A549 (cell line): Measurements from ENCODE around the gene GALNT12.

ENCODE experiments used
- CHD4 ChIP-seq: fragments of 200-600 bp; sonication (generic); IDR thresholded peaks from 2 replicates; pipeline ENCODE4 v1.6.1; 2016; ENCODE audit warnings: antibody characterized with exemption, mild to moderate bottlenecking, borderline replicate concordance
- JUNB ChIP-seq: fragments of >200 bp; sonication (Bioruptor Twin); formaldehyde crosslinking; IDR thresholded peaks from 2 replicates; pipeline ENCODE4 v1.6.1; 2016
- POLR2A ChIP-seq: IDR thresholded peaks from 2 replicates; pipeline ENCODE4 v1.6.1; 2012; ENCODE audit warnings: mild to moderate bottlenecking, low read length
- TF ChIP-seq, protein P1 (sequence below): fragments of >200 bp; sonication (Bioruptor Twin); formaldehyde crosslinking; IDR thresholded peaks from 3 replicates; pipeline ENCODE4 v1.5.1; 2016

DNA sequence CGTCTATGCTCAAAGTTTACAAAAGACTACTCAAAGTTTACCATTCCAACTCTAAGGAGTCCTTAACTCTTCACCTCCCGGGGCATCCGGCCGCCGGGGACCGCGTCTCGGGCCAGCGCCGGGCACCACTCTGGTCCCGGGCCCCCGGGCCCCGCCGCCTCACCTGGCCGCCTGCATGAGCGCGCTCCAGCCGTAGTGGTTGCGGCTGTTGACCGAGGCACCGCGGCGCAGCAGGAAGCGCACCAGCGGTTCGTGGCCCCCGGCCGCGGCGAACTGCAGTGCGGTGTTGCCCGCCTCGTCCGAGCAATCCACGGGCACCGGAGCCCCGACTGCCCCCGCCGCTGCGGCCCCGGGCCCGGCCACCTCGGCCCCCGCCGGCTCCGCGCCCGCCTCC, 11.5 kb upstream of the GALNT12 start:
- no peak for TF ChIP-seq CHD4
- TF ChIP-seq JUNB: no peak
- TF ChIP-seq POLR2A: no peak
- TF ChIP-seq, protein P1, sequence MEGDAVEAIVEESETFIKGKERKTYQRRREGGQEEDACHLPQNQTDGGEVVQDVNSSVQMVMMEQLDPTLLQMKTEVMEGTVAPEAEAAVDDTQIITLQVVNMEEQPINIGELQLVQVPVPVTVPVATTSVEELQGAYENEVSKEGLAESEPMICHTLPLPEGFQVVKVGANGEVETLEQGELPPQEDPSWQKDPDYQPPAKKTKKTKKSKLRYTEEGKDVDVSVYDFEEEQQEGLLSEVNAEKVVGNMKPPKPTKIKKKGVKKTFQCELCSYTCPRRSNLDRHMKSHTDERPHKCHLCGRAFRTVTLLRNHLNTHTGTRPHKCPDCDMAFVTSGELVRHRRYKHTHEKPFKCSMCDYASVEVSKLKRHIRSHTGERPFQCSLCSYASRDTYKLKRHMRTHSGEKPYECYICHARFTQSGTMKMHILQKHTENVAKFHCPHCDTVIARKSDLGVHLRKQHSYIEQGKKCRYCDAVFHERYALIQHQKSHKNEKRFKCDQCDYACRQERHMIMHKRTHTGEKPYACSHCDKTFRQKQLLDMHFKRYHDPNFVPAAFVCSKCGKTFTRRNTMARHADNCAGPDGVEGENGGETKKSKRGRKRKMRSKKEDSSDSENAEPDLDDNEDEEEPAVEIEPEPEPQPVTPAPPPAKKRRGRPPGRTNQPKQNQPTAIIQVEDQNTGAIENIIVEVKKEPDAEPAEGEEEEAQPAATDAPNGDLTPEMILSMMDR: no peak
